Transverse colon (tissue), 4 donors: ENCODE measurements around the gene TNRC6B. TPM values are rescaled to one million over a fixed set of nuclear protein-coding genes. Genes with fewer than 3 reads are reported as not detected.

ENCODE experiments used
- DNase-seq: peaks from one replicate; pipeline ENCODE4 v3.0.0-alpha.2; 2019
- H3K27ac ChIP-seq, 4 donors: fragments of 200-600 bp; sonication (generic); 2 replicates each; pipeline ENCODE4 v1.5.1; 2016 to 2018; ENCODE audit warnings: inconsistent platforms in 4 of 4
- H3K27me3 ChIP-seq: fragments of 200-600 bp; sonication (generic); 2 replicates; pipeline ENCODE4 v1.5.1; 2017; ENCODE audit warnings: inconsistent platforms
- H3K36me3 ChIP-seq, 4 donors: fragments of 200-600 bp; sonication (generic); 2 replicates each; pipeline ENCODE4 v1.5.1; 2017 to 2019; ENCODE audit warnings: inconsistent platforms in 4 of 4
- H3K4me1 ChIP-seq, 4 donors: fragments of 200-600 bp; sonication (generic); 2 replicates each; pipeline ENCODE4 v1.5.1; 2017 to 2020; ENCODE audit warnings: inconsistent platforms in 4 of 4
- H3K4me3 ChIP-seq, 4 donors: fragments of 200-600 bp; sonication (generic); 1 replicate in 1 of 4; 2 replicates in 3 of 4; pipeline versions ENCODE4 v1.5.1 to v1.6.1; 2017 to 2019; ENCODE audit warnings: inconsistent platforms in 4 of 4
- H3K9me3 ChIP-seq, 2 donors: fragments of 200-600 bp; sonication (generic); 2 replicates each; pipeline ENCODE4 v1.5.1; 2017 to 2019; ENCODE audit warnings: inconsistent platforms in 2 of 2
- EP300 ChIP-seq: sonication (generic); formaldehyde crosslinking; IDR thresholded peaks from one replicate; pipeline ENCODE4 v1.6.1; 2017; ENCODE audit warnings: antibody characterized with exemption, low read depth
- POLR2A ChIP-seq: fragments of 450-650 bp; IDR thresholded peaks from one replicate; pipeline ENCODE4 v1.6.1; 2016; ENCODE audit warnings: antibody characterized with exemption, mild to moderate bottlenecking, moderate library complexity
- POLR2AphosphoS5 ChIP-seq, 3 donors: sonication (generic); formaldehyde crosslinking; IDR thresholded peaks; one replicate each; pipeline ENCODE4 v1.6.1; 2016; ENCODE audit warnings: antibody characterized with exemption in 3 of 3
- WGBS, 2 donors: methylation state at CpG; one replicate each; pipeline ENCODE4 v1.1.5; 2018; ENCODE audit warnings: low coverage in 1 of 2; 5-methylcytosine and 5-hydroxymethylcytosine counted together
- in situ Hi-C, 4 donors: fragments of 200-750 bp; cut with MboI; loops; one replicate each; pipeline versions ENCODE4 v1.15.0 to v1.15.1; 2017; ENCODE audit warnings: low sequenced_read_pairs in 3 of 4, low pct_ligation_motif_present in 1 of 4, low pct_unique_long_range_greater_than_20kb in 1 of 4
- intact Hi-C: fragments of 100-400 bp; cut with DNase I; formaldehyde crosslinking; loops from one replicate; pipeline ENCODE4 v1.15.1; 2023; ENCODE audit warnings: low total_unique reads
- total RNA-seq, 4 donors: library from RNA; depleted of rRNA; stranded (reverse); fragments of >200 nt; gene quantifications; one replicate each; pipeline ENCODE4 v1.1.0, GENCODE V29; 2016
- TF ChIP-seq, protein P1 (sequence below), 5 experiments: fragments of 200-600 bp in 3 of 5; fragments of 450-650 bp in 2 of 5; sonication (generic) in 3 of 5; IDR thresholded peaks; 1 replicate in 2 of 5; 2 replicates in 3 of 5; pipeline ENCODE4 v1.5.1; 2016 to 2017; ENCODE audit warnings: antibody characterized with exemption in 5 of 5, inconsistent platforms in 3 of 5, mild to moderate bottlenecking in 2 of 5, moderate library complexity in 1 of 5

The TNRC6B gene
- total RNA-seq, 4 donors from 2014 or later, result 36.7 to 108 (median 54.0) TPM

DNA sequence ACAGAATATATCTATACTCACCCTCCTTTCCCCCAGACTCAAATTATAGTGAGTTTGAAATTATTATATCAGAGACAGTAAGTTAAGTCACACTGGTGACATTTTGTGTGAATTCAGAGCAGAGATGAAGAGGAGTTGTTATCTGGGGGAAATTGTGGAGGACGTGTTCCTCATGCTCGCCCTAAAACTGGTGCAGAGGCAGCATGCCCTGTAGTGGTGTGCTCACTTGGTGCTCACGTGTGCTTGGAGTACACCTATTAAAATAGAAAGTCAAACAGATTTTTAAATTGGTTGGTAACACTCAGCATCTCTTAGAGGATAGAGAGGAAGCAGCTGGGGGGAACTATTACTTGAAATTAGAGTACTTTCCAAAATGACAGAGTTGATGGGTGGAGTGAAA, 117.0 kb downstream of the TNRC6B start:
- DNase-seq, result no peak
- H3K9me3 ChIP-seq, result no peaks in the 10 kb centered on the region
- TF ChIP-seq POLR2AphosphoS5 (IDR thresholded peaks at IDR 0.05), result no peak
- no peak for TF ChIP-seq EP300
- no peak for TF ChIP-seq POLR2A
- TF ChIP-seq, protein P1, sequence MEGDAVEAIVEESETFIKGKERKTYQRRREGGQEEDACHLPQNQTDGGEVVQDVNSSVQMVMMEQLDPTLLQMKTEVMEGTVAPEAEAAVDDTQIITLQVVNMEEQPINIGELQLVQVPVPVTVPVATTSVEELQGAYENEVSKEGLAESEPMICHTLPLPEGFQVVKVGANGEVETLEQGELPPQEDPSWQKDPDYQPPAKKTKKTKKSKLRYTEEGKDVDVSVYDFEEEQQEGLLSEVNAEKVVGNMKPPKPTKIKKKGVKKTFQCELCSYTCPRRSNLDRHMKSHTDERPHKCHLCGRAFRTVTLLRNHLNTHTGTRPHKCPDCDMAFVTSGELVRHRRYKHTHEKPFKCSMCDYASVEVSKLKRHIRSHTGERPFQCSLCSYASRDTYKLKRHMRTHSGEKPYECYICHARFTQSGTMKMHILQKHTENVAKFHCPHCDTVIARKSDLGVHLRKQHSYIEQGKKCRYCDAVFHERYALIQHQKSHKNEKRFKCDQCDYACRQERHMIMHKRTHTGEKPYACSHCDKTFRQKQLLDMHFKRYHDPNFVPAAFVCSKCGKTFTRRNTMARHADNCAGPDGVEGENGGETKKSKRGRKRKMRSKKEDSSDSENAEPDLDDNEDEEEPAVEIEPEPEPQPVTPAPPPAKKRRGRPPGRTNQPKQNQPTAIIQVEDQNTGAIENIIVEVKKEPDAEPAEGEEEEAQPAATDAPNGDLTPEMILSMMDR (IDR thresholded peaks at IDR 0.05), result no peak
- intact Hi-C loops, result no loop called here
- 90 to 91% methylated on average over 3 of the region's 3 CpGs for whole genome bisulfite sequencing, 2 donors
- no peak overlapping the region for H3K27ac ChIP-seq
- peaks cover 0 to 3% (median 0%) of the 10 kb centered on the region in 4 donors for H3K4me1 ChIP-seq
- H3K36me3 ChIP-seq, result peaks cover 0 to 25% (median 5%) of the 10 kb centered on the region in 4 donors
- in situ Hi-C loops, result no loop called here
- no peaks in the 10 kb centered on the region for H3K27me3 ChIP-seq
- no peak overlapping the region for H3K4me3 ChIP-seq

DNA sequence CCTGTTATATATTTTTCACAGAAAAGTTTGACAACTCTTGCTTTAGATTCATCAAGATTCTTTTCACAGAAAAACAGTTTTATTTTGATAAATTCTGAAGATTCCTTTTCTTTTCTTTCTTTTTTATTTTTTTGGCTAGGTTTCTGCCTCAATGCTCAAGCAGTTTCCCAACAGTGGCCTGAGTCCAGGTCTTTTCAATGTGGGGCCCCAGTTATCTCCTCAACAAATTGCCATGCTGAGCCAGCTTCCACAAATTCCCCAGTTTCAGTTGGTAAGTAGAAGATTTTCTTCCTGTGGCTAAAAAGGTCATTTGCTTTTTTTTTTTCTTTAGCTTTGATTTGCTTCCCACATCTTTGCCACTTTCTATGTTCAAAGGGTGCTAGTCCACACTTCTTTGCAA, 122.6 kb downstream of the TNRC6B start:
- intact Hi-C loops, result no loop called here
- H3K4me3 ChIP-seq, result no peak overlapping the region
- H3K9me3 ChIP-seq, result no peaks in the 10 kb centered on the region
- H3K4me1 ChIP-seq, result peaks cover 0 to 5% (median 0%) of the 10 kb centered on the region in 4 donors
- H3K27ac ChIP-seq, result no peak overlapping the region
- TF ChIP-seq POLR2AphosphoS5 (IDR thresholded peaks at IDR 0.05), result no peak
- no peak for TF ChIP-seq EP300
- TF ChIP-seq, protein P1 (IDR thresholded peaks at IDR 0.05), result no peak
- no peak for TF ChIP-seq POLR2A
- DNase-seq, result no peak
- no peaks in the 10 kb centered on the region for H3K27me3 ChIP-seq
- in situ Hi-C loops, result no loop called here
- H3K36me3 ChIP-seq, result peaks cover 0 to 37% (median 16%) of the 10 kb centered on the region in 4 donors

DNA sequence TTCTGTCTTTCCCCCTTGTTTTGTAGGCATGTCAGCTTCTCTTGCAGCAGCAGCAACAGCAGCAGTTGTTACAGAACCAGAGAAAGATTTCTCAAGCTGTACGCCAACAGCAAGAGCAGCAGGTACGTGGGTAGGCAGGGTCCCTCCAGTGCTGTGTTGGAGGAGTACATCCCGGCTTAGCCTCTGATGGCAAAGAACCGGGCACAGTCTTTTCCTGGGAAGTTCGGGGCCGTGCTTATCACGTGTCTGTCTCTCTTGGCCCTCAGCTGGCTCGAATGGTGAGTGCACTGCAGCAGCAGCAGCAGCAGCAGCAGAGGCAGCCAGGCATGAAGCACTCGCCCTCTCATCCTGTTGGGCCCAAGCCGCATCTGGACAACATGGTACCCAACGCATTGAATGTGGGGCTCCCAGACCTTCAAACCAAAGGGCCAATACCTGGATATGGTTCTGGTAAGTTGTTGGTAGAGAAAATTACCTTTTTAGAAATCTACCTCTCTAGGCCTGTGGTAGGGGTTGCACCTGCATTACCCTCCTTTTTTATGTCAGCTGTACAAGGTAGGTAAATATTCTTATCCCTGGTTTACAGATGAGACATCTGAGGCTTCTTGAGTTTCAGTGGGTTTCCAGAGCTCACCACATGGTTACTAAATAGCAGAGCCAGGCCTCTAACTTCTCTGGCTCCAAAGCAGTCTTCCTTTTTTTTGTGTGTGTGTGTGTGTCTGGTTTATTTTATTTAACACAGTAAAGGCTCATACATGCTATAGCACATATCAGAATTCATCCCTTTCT, 123.4 kb downstream of the TNRC6B start:
- intact Hi-C loops, result no loop called here
- no peak overlapping the region for H3K27ac ChIP-seq
- H3K9me3 ChIP-seq, result no peaks in the 10 kb centered on the region
- in situ Hi-C loops, result no loop called here
- peaks cover 0 to 5% (median 0%) of the 10 kb centered on the region in 4 donors for H3K4me1 ChIP-seq
- WGBS, 2 donors, result 89 to 97% methylated on average over 6 to 8 of the region's 11 CpGs
- H3K4me3 ChIP-seq, result no peak overlapping the region
- TF ChIP-seq, protein P1 (IDR thresholded peaks at IDR 0.05), result no peak
- TF ChIP-seq POLR2AphosphoS5 (IDR thresholded peaks at IDR 0.05) (no peak), EP300 (no peak), POLR2A (no peak)
- no peak for DNase-seq
- no peaks in the 10 kb centered on the region for H3K27me3 ChIP-seq
- peaks cover 0 to 37% (median 16%) of the 10 kb centered on the region in 4 donors for H3K36me3 ChIP-seq

DNA sequence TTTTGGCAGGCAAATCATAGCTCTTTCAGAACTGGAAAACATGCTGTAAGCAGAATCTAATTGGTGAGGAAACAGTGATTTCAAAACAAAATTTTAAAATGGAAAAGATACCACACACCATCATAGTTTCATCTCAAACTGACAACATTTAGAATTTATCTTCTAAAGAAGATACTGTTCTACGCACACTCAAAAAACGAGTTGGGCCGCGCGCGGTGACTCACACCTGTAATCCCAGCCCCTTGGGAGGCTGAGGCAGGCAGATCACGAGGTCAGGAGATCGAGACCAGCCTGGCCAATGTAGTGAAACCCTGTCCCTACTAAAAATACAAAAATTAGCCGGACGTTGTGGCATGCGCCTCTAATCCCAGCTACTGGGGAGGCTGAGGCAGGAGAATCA, 124.4 kb downstream of the TNRC6B start:
- Histone ChIP-seq H3K4me1 (peaks cover 0 to 5% (median 0%) of the 10 kb centered on the region in 4 donors), H3K4me3 (no peak overlapping the region), H3K27me3 (no peaks in the 10 kb centered on the region), H3K9me3 (no peaks in the 10 kb centered on the region), H3K27ac (no peak overlapping the region), H3K36me3 (peaks cover 0 to 43% (median 16%) of the 10 kb centered on the region in 4 donors)
- DNase-seq, result no peak
- intact Hi-C loops, result no loop called here
- in situ Hi-C loops, result no loop called here
- TF ChIP-seq POLR2A (no peak), POLR2AphosphoS5 (IDR thresholded peaks at IDR 0.05) (no peak), EP300 (no peak)
- TF ChIP-seq, protein P1 (IDR thresholded peaks at IDR 0.05), result no peak
- 92 to 98% methylated on average over 11 of the region's 11 CpGs for WGBS, 2 donors
